WTC11 (cell line): Measurements from ENCODE around the gene INA. TPM values are rescaled to one million over a fixed set of nuclear protein-coding genes. Genes with fewer than 3 reads are reported as not detected.

ENCODE experiments used
- ATAC-seq: fragments of 200-7000 bp; cut with Tn5 transposase; 2 replicates; pipeline ENCODE4 v1.10.0; 2021; ENCODE audit warnings: mild to moderate bottlenecking, moderate library complexity
- CTCF ChIA-PET: fragments of 300-600 bp; sonication (Branson Sonifier 250); formaldehyde crosslinking; loops from one replicate; lab custom pipeline; 2021; ENCODE audit warnings: antibody characterized with exemption; lab: Charles Lee
- POLR2A ChIA-PET: fragments of 350-600 bp; sonication (Branson Sonifier 250); formaldehyde crosslinking; loops from one replicate; lab custom pipeline; 2021; ENCODE audit warnings: antibody characterized with exemption; lab: Charles Lee
- DNase-seq: peaks from one replicate; pipeline ENCODE4 v3.0.0; 2021; ENCODE audit warnings: low spot score
- H3K27ac Mint-ChIP-seq: 2 replicates; pipeline ENCODE4 v1.8.0; 2021; ENCODE audit warnings: mixed read lengths
- H3K27me3 Mint-ChIP-seq: 2 replicates; pipeline ENCODE4 v1.8.0; 2021; ENCODE audit warnings: low read depth, mild to moderate bottlenecking, moderate library complexity, mixed read lengths
- H3K36me3 Mint-ChIP-seq: 2 replicates; pipeline ENCODE4 v1.8.0; 2021; ENCODE audit warnings: mixed read lengths
- H3K4me1 Mint-ChIP-seq: 2 replicates; pipeline ENCODE4 v1.8.0; 2022; ENCODE audit warnings: mixed read lengths
- H3K4me3 Mint-ChIP-seq: 2 replicates; pipeline ENCODE4 v1.8.0; 2021; ENCODE audit warnings: mild to moderate bottlenecking, moderate library complexity, mixed read lengths
- H3K9me3 Mint-ChIP-seq: 2 replicates; pipeline ENCODE4 v1.8.0; 2021; ENCODE audit warnings: mixed read lengths
- ATF2 ChIP-seq: sonication (generic); formaldehyde crosslinking; IDR thresholded peaks from 2 replicates; pipeline ENCODE4 v1.8.1; 2022; ENCODE audit warnings: low read depth, missing genetic modification reagents, borderline replicate concordance
- CREB1 ChIP-seq: sonication (generic); formaldehyde crosslinking; IDR thresholded peaks from 2 replicates; pipeline ENCODE4 v1.8.0; 2023; ENCODE audit warnings: mild to moderate bottlenecking, missing genetic modification reagents
- CREM ChIP-seq: sonication (generic); formaldehyde crosslinking; IDR thresholded peaks from 2 replicates; pipeline ENCODE4 v1.8.1; 2022; ENCODE audit warnings: mild to moderate bottlenecking, missing genetic modification reagents, moderate library complexity
- ETV6 ChIP-seq: sonication (generic); formaldehyde crosslinking; IDR thresholded peaks from 2 replicates; pipeline ENCODE4 v1.8.1; 2022; ENCODE audit warnings: mild to moderate bottlenecking, missing genetic modification reagents
- FOXJ3 ChIP-seq: sonication (generic); formaldehyde crosslinking; IDR thresholded peaks from 2 replicates; pipeline ENCODE4 v1.9.0; 2021; ENCODE audit warnings: missing genetic modification reagents, mild to moderate bottlenecking, borderline replicate concordance
- HMGXB4 ChIP-seq: sonication (generic); formaldehyde crosslinking; IDR thresholded peaks from 2 replicates; pipeline ENCODE4 v1.8.1; 2023; ENCODE audit warnings: mild to moderate bottlenecking, moderate library complexity, missing genetic modification reagents
- IRF2 ChIP-seq: sonication (generic); formaldehyde crosslinking; IDR thresholded peaks from 2 replicates; pipeline ENCODE4 v1.8.0; 2022; ENCODE audit warnings: low read depth, missing genetic modification reagents, borderline replicate concordance
- MAX ChIP-seq: sonication (generic); formaldehyde crosslinking; IDR thresholded peaks from 2 replicates; pipeline ENCODE4 v1.8.0; 2022; ENCODE audit warnings: mild to moderate bottlenecking, missing genetic modification reagents
- NFATC4 ChIP-seq: fragments of 250-450 bp; sonication (Bioruptor Pico); IDR thresholded peaks from 2 replicates; pipeline ENCODE4 v1.9.0; 2021; ENCODE audit warnings: mild to moderate bottlenecking
- NFE2L1 ChIP-seq: sonication (generic); formaldehyde crosslinking; IDR thresholded peaks from 2 replicates; pipeline ENCODE4 v1.8.1; 2023; ENCODE audit warnings: missing genetic modification reagents
- NFYB ChIP-seq: sonication (generic); formaldehyde crosslinking; conservative IDR thresholded peaks from 2 replicates; pipeline ENCODE4 v1.8.0; 2022; ENCODE audit warnings: low read depth, missing genetic modification reagents
- NR2C2 ChIP-seq: sonication (generic); formaldehyde crosslinking; IDR thresholded peaks from 2 replicates; pipeline ENCODE4 v1.8.0; 2022; ENCODE audit warnings: mild to moderate bottlenecking, missing genetic modification reagents
- NR3C1 ChIP-seq: sonication (generic); formaldehyde crosslinking; conservative IDR thresholded peaks from 2 replicates; pipeline ENCODE4 v1.8.1; 2023; ENCODE audit warnings: low read depth, mild to moderate bottlenecking, missing genetic modification reagents
- OVOL2 ChIP-seq: fragments of 250-450 bp; sonication (Bioruptor Pico); IDR thresholded peaks from 2 replicates; pipeline ENCODE4 v1.9.0; 2021; ENCODE audit warnings: mild to moderate bottlenecking, borderline replicate concordance
- SMAD3 ChIP-seq: sonication (generic); formaldehyde crosslinking; IDR thresholded peaks from 2 replicates; pipeline ENCODE4 v1.8.0; 2022; ENCODE audit warnings: missing genetic modification reagents, mild to moderate bottlenecking, borderline replicate concordance
- TCF7 ChIP-seq: sonication (generic); formaldehyde crosslinking; IDR thresholded peaks from 2 replicates; pipeline ENCODE4 v1.8.0; 2022; ENCODE audit warnings: mild to moderate bottlenecking, low read depth, missing genetic modification reagents, moderate library complexity
- TEAD4 ChIP-seq: sonication (generic); formaldehyde crosslinking; IDR thresholded peaks from 2 replicates; pipeline ENCODE4 v1.8.0; 2022; ENCODE audit warnings: mild to moderate bottlenecking, missing genetic modification reagents
- ZBTB43 ChIP-seq: sonication (generic); formaldehyde crosslinking; IDR thresholded peaks from 2 replicates; pipeline ENCODE4 v1.8.1; 2023; ENCODE audit warnings: mild to moderate bottlenecking, missing genetic modification reagents
- ZNF425 ChIP-seq: fragments of 250-450 bp; sonication (Bioruptor Pico); conservative IDR thresholded peaks from 2 replicates; pipeline ENCODE4 v1.9.0; 2021; ENCODE audit warnings: mild to moderate bottlenecking
- ZNF512 ChIP-seq: sonication (generic); formaldehyde crosslinking; IDR thresholded peaks from 2 replicates; pipeline ENCODE4 v1.8.1; 2022; ENCODE audit warnings: missing genetic modification reagents, borderline replicate concordance
- ZNF532 ChIP-seq: fragments of 250-450 bp; sonication (Bioruptor Pico); IDR thresholded peaks from 2 replicates; pipeline ENCODE4 v1.9.0; 2021; ENCODE audit warnings: mild to moderate bottlenecking, borderline replicate concordance
- total RNA-seq: library from RNA; stranded (reverse); gene quantifications from 3 replicates; pipeline ENCODE4 v1.2.3, GENCODE V29; 2021

INA gene
- total RNA-seq, 1 experiment from 2014 or later = 20.3 TPM

- TF ChIP-seq TCF7 (CRISPR knock-in tag) (no peak), CREM (CRISPR knock-in tag) (no peak), NR2C2 (CRISPR knock-in tag) (no peak), ETV6 (CRISPR knock-in tag) (no peak)
- TF ChIP-seq, all 79 proteins: peak for 0
These were observed 3.6 kb downstream of the INA start (continued) for GRCh38 chr10:103280506-103280905.

GRCh38 chr10:103281753-103282152 lies 4.8 kb downstream of the INA start:
- ATAC-seq (peak; percentile 85), DNase-seq (peak; percentile 90)
- Mint-ChIP-seq H3K27ac (peak overlapping the region; percentile 53), H3K4me3 (peak overlapping the region; percentile 65), H3K36me3 (no peaks in the 10 kb centered on the region), H3K9me3 (no peaks in the 10 kb centered on the region), H3K27me3 (peaks cover 45% of the 10 kb centered on the region), H3K4me1 (peaks cover 36% of the 10 kb centered on the region)
- ChIA-PET CTCF (interaction anchor here (0.5 to 1.5 kb wide), 7 partner anchors 37 to 1445 kb away, joined by 3 to 9 read pairs (median 3); partner anchors contain the start of gene PCGF6), POLR2A (interaction anchor here (0.6 to 1.2 kb wide), 2 partner anchors 18 to 51 kb away, joined by 3 to 4 read pairs; no protein-coding TSS in a partner anchor)
- TF ChIP-seq ATF2 (CRISPR knock-in tag) = no peak
- TF ChIP-seq NFATC4 (CRISPR knock-in tag) = no peak
- TF ChIP-seq IRF2 (CRISPR knock-in tag) = no peak
- TF ChIP-seq TEAD4 (CRISPR knock-in tag) = no peak
- TF ChIP-seq NFE2L1 (CRISPR knock-in tag) = no peak
- no peak; the same call in none of the 2 replicates for TF ChIP-seq MAX
- no peak for TF ChIP-seq NR2C2 (CRISPR knock-in tag)
- no peak for TF ChIP-seq TCF7 (CRISPR knock-in tag)
- no peak for TF ChIP-seq ZNF425 (CRISPR knock-in tag)
- no peak for TF ChIP-seq ZNF532
- peak; percentile 84 for TF ChIP-seq ETV6 (CRISPR knock-in tag)
- no peak for TF ChIP-seq OVOL2 (CRISPR knock-in tag)
- no peak for TF ChIP-seq HMGXB4
- no peak for TF ChIP-seq SMAD3 (CRISPR knock-in tag)
- TF ChIP-seq ZNF512 (CRISPR knock-in tag) = no peak
- TF ChIP-seq NFYB (CRISPR knock-in tag) = no peak
- no peak for TF ChIP-seq FOXJ3 (CRISPR knock-in tag)
- TF ChIP-seq NR3C1 = no peak
- TF ChIP-seq CREB1 = no peak
- TF ChIP-seq ZBTB43 (CRISPR knock-in tag) = no peak
